ENCODE data around the gene CHCHD3.
"Not testable (repeated sequence)": the region's sequence is repeated elsewhere in the genome, so short reads cannot be mapped to it uniquely, and the experiment has no call there.

Gene CHCHD3

GRCh38 chr7:132999845-133000244, 82.0 kb downstream of the CHCHD3 start:
- no peak for DNase-seq

- DNase-seq: no peak
Observed at GRCh38 chr7:132998763-132999162, 83.1 kb downstream of the CHCHD3 start.

DNA sequence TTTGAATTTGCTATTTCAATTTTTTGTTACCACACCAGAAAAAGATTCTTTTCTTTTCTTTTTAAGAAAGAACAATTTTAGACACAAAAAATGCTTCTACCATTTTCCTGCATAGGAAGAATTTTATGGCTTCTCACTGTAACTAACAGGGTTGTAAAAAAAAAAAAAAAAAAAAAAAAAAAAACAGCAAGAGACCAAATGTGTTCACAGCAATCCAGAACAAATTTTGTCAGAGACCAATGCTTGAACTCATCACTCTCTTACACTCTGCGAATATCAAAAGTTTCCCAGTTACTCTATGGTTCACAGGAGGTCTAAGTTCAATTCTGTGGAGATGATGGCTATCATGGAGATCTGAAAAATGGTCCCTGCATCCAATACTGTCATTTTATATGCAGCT, 84.4 kb downstream of the CHCHD3 start:
- DNase-seq: no peak

DNA sequence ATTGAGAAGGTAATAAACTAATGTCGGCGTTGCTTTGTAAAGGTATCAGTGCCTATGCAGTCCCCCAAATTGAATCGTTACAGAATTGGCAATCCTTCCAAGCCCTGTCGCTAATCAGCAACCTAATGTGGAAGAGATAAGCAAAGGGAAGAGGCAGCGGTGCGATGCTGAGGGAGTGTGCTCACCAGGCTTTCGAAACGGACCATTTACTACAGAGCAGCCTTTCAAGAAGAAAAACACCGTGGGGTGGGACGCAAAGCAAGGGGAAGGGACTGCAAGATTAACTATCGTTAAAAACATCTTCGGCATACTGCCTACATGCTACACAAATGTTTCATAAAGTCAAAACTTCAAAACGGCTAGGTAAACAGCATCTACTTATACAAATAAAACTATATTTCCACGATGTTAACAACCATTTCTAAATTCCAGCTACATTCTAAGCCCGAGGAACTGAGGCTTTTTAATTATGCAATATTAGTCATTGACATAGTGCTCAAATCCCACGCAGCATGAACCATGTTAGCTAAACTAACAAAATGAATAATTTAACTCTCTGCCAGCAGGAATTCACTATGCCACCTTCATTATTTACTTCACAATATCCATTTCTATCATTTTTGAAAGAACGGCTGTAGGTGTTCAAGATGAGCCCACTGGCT, 85.2 kb downstream of the CHCHD3 start:
- no peak for DNase-seq

- DNase-seq: no peak
Observed at GRCh38 chr7:132993377-132994013, 88.4 kb downstream of the CHCHD3 start.

GRCh38 chr7:132991615-132992587, 90.0 kb downstream of the CHCHD3 start:
- DNase-seq: no peak

DNA sequence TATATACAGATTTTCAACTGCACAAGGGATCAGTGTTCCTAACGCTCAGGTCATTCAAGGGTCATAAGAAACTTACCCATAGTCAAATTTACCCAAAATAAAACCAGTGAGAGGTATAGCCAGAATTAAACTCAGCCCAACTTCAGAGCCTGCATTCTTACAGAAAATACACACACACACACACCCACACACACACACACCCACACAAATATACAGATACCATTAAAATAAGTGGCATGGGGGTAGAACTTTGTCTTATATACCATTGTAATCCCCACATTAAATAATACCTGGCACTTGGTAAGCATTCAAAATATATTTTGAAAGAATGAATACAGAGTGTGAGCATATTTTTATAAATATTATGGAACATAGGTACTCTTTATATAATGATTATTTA, 93.8 kb downstream of the CHCHD3 start:
- no peak for DNase-seq

- no peak for DNase-seq
Observed at GRCh38 chr7:132980402-132980801, 101.5 kb downstream of the CHCHD3 start.

DNA sequence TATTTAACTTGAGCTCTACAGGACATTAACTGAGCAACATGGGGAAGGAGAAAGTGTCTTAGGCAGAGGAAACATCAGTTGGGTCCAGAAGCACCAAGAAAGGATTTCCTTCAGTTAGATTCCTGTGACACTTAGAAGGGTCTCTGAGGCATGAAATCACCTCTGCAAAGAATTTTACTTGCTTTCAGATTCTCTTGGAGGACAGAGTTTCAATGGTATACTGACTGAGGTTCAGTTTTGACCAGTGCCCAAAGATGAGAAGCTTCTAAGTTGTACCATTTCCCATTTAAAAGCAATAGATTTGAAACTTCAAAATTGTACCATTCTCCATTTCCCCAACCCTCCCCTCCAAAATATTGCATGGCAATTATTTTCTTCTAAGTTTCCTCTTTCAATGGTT, 102.4 kb downstream of the CHCHD3 start:
- DNase-seq: no peak

GRCh38 chr7:132977234-132977633, 104.7 kb downstream of the CHCHD3 start:
- DNase-seq: no peak

DNA sequence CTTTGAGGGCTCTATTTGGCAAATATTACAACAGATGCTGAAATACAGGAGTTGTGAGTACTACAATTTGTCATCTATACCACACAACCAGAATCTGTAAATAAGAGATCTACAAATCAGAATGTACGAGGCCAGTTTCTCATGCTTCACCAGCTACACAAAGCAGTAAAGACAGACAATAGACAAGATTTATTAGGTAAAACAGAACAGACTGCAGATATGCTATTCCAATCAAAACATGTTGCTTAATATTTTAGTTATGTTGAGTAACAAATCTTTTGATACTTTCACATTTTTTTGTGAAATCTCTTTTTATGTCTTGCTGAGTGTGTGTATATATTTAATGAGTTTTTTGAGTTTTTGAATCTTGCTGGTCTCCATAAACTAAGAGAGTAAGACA, 109.1 kb downstream of the CHCHD3 start:
- DNase-seq: no peak

- DNase-seq: no peak
Observed at GRCh38 chr7:132970257-132970656, 111.6 kb downstream of the CHCHD3 start.

DNA sequence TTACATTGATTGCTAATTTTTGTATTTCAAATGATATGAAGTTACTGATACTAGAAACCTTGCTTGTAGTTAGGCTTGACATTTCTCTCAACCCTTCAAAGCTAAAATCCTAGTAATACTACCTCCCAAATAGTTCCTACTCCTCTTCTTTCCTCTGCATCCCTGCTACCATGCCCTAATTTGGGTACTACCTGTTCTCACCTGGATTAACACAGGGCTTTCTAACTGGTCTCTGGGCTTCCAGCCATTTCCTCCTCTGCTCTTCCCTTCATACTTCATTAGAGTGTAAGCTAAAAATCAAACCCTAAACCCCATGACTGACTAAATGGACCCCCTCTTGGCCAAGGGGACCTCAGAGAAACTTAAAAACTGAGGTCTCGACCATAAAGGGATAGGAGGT, 112.4 kb downstream of the CHCHD3 start:
- no peak for DNase-seq

GRCh38 chr7:132967470-132967848, 114.4 kb downstream of the CHCHD3 start:
- not testable (repeated sequence) for DNase-seq

DNA sequence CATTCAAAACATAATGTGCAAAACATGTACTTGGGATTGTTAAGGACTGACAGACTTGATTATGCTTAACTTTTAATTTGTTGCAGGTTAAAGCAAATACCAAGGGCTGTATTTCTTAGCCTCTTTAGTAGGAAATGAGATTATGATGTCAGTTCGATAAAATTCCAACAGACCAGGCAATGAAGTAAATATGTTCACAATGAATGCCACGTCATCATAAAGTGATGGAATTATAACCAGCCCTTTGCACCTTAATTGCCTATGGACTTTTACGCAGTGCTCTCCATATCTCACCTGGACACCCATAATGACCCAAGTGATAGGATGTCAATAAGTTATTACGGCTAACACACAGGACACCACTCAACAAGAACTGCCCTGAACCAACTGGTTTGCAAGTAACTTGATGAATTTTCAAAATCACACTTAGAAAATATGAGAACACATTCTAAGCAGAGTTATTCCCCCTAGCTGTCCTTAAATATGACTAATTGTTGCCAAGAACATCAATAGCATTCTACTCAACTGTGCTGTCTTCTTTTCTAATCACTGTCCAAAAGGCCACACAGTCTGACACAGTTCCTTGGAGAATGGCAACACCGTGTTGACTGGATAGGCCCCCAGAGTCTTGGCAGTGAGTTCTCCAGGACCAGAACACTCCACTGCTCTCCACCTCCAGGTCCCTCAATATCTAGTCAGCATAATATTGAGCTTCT, 115.0 kb downstream of the CHCHD3 start:
- DNase-seq: no peak

DNA sequence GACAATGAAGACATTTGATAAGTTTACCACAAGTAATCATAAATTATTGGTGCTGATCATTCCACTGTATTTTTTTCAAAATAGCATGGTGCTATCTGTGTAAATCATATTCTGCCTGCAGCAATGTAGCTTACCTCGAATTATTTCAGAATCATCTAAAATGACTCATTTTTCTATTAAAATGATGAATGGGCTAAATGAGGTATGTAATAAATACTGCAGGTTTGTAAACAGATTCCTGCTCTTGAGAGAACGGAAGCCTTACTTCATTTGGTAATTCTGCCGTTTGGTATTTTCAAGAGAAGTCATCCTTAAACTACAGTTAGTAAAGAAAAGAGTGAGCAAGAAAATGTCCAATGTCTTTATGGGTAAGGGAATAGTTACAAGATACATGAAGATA, 115.9 kb downstream of the CHCHD3 start:
- DNase-seq: no peak

DNA sequence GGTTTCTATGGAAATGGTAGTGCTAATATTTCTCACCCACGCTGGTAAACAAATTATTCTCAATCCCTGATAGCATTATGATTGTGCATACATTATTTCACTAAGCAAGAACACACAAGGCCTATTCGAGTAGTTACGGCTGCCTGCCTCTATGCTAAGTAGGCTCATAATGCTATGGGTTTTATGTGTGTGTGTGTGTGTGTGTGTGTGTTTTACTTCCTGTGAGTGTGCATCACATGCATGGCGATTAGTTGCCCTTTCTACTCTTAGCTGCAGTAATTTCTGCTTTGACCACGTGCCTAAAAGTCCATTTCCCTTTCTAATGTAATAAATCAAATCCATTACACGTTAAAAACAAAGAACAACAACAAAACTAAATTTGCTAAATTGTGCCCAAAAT, 117.0 kb downstream of the CHCHD3 start:
- no peak for DNase-seq

DNA sequence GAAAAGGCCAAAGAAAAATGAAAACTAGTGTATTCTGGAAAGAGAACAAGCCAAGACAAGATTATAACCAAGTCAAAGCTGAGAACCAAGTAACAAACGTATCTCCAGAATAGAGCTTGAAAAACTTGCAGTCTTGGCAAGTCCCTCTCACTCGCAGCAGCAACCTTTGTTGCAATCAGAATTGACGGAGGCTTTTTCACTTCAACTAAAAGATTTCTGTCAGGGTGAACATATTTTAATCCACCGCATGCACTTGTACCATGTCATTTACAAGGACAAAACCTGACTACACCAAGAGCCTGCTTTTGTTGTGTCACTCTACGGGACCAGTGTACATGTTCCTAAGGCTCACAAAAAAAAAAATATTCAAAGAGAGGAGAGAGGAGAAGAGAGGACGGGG, 122.0 kb downstream of the CHCHD3 start:
- no peak for DNase-seq

DNA sequence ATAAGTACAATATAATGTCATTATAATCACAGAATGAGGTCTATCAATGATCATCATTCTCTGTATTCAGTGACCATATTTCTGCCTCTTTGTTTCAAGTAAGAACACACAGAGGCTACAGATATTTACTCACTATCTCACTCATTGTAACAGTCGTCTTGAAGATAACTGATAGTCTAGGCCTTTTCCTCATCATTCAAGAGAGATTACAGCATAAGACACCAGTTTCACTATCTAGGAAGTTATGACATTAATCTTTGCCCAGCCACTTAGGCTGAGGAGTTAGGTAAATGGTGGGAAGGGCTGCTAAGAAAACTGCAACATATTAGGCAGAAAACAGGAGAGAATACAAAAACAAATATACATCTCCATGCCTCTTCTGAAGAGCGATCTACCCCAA, 125.3 kb downstream of the CHCHD3 start:
- DNase-seq: no peak

GRCh38 chr7:132953468-132953867, 128.4 kb downstream of the CHCHD3 start:
- DNase-seq: no peak

- no peak for DNase-seq
Observed at GRCh38 chr7:132950725-132951124, 131.2 kb downstream of the CHCHD3 start.

DNA sequence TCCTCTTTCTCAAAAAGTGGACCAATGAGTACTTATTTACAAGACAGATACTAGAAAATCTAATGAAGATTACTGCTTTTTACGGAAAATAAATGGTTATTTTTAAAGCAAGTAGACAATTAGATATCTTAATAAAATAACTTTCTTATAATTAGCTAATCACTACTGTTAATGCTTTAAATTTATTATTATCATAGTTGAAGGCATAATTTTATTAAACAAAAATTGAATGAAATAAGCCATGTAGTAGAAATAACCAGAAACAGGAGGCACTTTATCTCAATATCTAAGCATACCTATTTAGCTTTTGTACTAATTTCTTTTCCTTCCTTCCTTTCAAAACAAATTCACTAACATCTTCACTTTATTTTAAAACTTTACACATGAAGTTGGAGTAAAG, 134.9 kb downstream of the CHCHD3 start:
- DNase-seq: no peak

- no peak for DNase-seq
Observed at GRCh38 chr7:132944774-132945173, 137.1 kb downstream of the CHCHD3 start.

All from stimulated activated CD8-positive, alpha-beta memory T cell treated with anti-CD3 and anti-CD28 coated beads, Interleukin-4, amount 100 ng/mL, for 48 hours (primary cell).